SK-MEL-5 (cell line): ENCODE measurements around the gene STXBP1. TPM values are rescaled to one million over a fixed set of nuclear protein-coding genes. Genes with fewer than 3 reads are reported as not detected.

Experiments
- DNase-seq: peaks from one replicate; pipeline ENCODE4 v3.0.0-alpha.2; 2016; ENCODE audit warnings: low read depth, low spot score
- in situ Hi-C: cut with HindIII; loops from 2 replicates; pipeline ENCODE4 v1.10.0; 2016; ENCODE audit warnings: low sequenced_read_pairs, high pct_unique_total_duplicates, low pct_unique_long_range_greater_than_20kb
- total RNA-seq: library from RNA; depleted of rRNA; stranded (reverse); fragments of >200 nt; shearing (Covaris generic); gene quantifications from 2 replicates; pipeline ENCODE4 v1.2.3, GENCODE V29; 2014

STXBP1 gene
- total RNA-seq, 1 experiment from 2014 or later: 41.3 TPM

- DNase-seq: no peak
- in situ Hi-C loops: no loop called here
Observed at GRCh38 chr9:127698386-127698785, 86.3 kb downstream of the STXBP1 start.

DNA sequence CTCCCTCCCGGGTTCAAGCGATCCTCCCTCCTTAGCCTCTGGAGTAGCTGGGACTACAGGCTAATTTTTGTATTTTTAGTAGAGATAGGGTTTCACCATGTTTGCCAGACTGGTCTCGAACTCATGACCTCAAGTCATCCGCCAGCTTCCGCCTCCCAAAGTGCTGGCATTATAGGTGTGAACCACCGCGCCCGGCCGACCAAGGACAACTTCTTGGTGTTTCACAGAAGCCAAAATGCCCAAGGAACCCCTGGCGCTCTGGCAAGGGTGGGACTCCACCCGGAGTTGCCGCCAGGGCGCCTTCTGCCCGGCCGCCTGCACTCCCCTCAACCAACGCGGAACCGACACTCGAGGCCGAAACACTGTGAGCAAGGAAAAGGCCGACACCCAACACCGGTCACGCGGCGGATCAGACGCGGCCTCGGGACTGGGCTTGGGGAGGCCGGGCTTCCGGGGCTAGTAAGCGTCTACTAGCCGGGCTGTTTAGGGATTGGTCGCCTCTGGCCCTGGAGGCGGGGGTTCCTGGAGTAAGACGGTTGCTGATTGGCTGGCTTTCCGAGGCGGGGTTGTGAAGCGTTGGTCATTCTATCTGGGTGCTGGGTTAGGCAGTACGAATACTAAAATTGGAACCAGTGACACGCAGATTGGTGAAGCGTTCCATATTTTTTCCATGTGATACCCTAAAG lies 87.1 kb downstream of the STXBP1 start:
- DNase-seq: peak; percentile 87
- in situ Hi-C loops: no loop called here

GRCh38 chr9:127700140-127700539 lies 88.1 kb downstream of the STXBP1 start:
- in situ Hi-C loops: no loop called here
- no peak for DNase-seq

DNA sequence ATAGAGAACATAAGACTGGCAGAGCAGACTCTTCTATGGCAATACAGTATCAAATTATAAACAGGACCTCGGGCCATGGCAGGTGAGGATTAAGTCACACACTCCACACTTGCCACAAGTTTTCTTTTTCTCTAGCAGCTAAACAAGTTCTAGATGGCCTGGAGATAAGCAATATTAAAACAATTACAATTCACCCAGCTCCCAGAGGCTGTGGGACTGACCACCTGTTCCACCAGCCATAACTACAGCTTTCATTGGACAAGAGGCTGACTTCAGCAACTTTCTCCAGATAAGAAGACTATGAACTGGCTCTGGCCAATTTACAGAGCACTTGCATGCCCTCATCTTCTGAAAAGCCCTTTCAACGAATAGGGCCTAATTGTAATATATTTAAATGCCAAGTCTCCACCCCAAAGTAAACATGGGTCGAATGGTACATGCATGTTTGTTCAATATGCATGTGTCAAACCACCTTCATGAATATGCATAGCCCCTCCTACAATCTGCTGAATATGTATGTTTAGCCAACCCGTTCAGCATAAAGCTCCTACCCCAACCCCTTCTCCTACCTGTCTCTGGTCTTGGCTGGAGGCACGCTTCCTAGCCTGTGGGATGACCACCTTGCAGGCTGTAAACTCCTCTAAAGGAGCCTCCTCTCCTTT lies 88.6 kb downstream of the STXBP1 start:
- in situ Hi-C loops: no loop called here

GRCh38 chr9:127703289-127703946 lies 91.3 kb downstream of the STXBP1 start:
- in situ Hi-C loops: no loop called here
- no peak for DNase-seq

More for the DNA sequence above, 88.6 kb downstream of the STXBP1 start:
- no peak for DNase-seq

GRCh38 chr9:127705577-127706379 lies 93.7 kb downstream of the STXBP1 start:
- in situ Hi-C loops: no loop called here
- DNase-seq: no peak

- DNase-seq: peak; percentile 47
- in situ Hi-C loops: no loop called here
Observed at GRCh38 chr9:127706836-127707241, 94.8 kb downstream of the STXBP1 start, which contains the start of gene CFAP157. TSS of gene CFAP157 (plus strand) at chr9:127706988. CDS start at chr9:127707032, 44 bp downstream.

DNA sequence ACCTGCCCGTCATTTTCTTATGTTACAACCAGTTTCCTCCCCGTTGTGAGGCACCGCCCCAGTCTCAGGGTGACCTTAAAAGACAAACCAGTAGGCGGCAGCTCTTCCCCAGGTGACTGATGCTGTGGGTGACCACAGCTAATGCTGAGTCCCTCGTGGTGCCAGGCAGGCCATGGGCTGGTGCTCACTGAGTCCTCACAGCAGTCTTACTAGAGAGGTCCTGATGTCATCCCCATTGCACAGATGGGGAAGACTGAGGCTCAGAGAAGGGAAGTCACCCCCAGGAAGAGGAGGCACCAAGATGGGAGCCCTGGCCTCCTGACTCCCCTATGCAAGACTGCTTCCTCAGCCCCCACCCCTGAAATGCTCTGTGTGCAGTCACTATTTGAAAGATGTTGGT lies 95.7 kb downstream of the STXBP1 start:
- peak; percentile 38 for DNase-seq
- in situ Hi-C loops: no loop called here

DNA sequence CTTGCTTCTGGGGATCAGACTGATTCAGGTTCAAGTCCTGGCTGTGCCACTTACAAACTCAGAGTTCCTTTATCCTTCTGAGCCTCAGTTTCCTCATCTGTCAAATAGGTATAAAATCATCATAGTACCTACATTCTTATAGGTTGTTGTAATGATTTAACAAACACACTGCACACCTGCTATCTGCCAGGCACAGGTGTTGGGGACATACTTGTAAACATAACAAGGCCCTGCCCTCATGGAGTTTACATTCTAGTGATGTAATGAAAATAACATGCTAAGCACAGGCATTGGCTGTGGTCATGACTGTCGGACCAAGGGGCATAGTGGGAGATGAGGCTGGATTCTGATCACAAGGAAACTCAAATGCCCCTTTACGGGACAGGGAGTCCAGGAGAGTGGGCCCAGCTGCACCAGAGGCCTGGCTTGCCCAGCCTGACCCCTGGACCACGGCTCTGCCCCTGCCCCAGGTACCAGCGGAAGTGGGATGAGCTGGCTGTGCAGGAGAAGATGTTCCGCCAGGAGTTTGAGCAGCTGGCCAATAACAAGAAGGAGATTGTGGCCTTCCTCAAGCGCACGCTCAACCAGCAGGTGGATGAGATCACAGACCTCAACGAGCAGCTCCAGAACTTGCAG lies 97.0 kb downstream of the STXBP1 start:
- in situ Hi-C loops: no loop called here
- DNase-seq: no peak

- no peak for DNase-seq
- in situ Hi-C loops: no loop called here
Observed at GRCh38 chr9:127710204-127710783, 98.2 kb downstream of the STXBP1 start.

DNA sequence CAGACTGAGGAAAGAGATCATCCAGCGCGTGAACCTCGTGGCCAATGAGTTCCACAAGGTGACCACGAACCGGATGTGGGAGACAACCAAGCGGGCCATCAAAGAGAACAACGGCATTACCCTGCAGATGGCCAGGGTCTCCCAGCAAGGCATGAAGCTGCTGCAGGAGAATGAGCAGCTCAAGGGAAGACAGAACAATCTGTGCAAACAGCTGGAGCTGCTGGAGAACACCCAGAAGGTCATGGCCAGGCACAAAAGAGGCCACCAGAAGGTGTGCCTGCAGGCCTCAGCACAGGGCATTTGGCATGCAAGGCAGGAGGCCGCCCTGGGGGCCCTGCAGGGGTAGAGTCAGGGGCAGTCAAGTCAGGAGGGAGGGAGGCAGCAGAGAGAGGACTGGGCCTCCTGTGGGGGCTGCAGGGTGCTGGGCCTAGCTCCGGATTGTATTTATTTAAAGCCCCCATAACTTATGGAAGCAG lies 99.2 kb downstream of the STXBP1 start:
- in situ Hi-C loops: no loop called here
- DNase-seq: no peak

DNA sequence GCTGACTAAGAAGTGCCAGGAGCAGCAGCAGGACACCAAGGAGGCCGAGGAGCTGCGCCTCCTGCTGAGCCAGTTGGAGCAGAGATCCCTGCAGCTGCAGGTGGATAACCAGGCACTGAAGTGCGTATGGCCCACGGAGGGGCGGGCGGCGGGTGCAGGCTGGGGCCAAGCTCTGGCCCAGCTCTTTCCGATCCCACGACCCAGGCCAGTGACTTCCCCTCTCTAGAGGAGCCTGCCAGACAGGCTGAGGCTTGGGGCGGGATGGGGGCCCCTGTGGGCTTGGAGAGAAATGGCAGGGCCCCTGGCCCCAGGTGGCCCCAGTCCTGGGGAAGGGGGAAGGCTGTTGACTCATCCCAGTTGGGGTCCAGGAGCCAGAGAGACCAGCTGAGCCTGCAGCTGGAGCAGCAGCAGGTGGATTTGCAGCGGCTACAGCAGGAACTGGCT lies 99.8 kb downstream of the STXBP1 start:
- DNase-seq: no peak
- in situ Hi-C loops: no loop called here

DNA sequence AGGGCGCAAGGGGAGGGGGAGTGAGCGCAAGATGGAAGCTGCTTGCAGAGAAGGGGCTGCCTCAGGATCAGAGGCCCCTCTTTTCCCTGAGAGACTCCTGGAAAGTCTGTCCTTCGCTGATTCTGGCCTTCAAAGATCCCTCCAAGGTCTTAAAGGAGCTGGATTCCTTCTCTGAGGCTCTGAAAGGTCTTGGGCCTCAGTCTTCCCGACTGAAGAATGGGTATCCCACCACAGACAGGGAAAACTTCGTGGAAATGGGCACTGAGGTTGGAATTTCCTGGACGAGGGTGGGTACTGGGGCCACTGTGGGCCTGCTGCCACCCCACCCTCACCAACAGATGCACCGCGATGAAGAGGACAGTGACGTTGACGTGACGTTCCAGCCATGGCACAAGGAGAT lies 100.3 kb downstream of the STXBP1 start:
- DNase-seq: no peak
- in situ Hi-C loops: no loop called here

GRCh38 chr9:127712867-127713266 lies 100.8 kb downstream of the STXBP1 start:
- in situ Hi-C loops: no loop called here
- no peak for DNase-seq

DNA sequence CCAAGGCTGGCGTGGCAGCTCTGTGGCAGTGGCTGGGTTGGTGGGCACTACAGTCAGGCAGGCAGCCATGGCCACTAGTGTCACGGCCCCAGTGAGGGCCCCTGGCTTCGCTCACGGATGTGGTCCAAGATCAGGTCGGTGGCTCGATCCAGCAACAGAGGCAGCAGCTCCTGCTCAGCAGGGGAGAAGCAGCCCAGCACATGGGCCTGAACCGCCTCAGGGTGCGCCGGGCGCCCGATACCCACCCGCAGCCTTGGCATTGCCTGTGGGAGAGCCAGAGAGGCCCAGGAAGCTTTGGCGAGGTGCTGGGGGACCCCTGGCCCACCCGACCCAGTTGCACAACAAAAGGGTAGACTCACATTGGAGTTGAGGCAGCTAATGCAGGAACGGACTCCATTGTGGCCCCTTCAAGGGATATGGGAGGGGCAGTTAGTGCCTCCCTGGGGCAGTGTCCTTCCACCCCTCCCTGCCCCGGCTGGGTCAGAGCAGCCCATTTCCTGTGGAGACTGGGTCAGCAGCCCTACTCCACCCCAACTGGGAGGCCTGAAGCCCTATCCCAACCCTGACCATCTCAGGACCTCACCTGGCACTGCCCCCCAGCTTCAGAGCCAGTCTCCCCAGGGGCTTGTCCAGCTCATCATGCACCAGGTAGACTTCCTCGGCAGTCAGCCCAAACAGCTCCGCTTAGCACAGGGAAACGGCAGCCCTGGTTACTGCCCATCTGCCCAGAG lies 102.1 kb downstream of the STXBP1 start:
- in situ Hi-C loops: no loop called here
- no peak for DNase-seq

GRCh38 chr9:127714951-127715469 lies 102.9 kb downstream of the STXBP1 start:
- DNase-seq: no peak
- in situ Hi-C loops: no loop called here
